Stimulated activated CD4-positive, alpha-beta T cell treated with anti-CD3 and anti-CD28 coated beads, TNF-alpha, amount 100 ng/mL, for 48 hours (primary cell): ENCODE measurements around the gene VAPA.

Experiments used
- DNase-seq, 3 donors: peaks; one replicate each; pipeline ENCODE4 v3.0.0-alpha.2; 2020; ENCODE audit warnings: low read depth in 3 of 3

Gene VAPA

DNA sequence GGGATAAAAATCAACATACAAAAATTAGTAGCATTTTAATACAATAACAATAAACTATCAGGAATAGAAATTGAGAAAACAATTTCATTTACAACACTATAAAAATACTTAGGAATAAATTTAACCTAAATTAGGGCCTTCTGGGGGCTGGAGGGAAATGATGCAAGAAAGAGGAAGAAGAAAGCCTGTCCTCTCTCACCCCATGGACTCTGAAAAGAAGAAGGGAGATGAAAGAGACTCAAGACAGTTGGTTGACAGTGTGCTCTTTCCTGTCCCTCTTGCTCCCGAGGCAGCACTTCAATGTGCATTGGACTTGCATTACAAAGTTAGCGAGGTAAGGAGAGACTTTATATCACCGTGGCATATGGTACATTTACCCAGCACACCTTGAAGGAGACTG lies 88.5 kb downstream of the VAPA start:
- DNase-seq = no peak

GRCh38 chr18:10003281-10003680 lies 89.5 kb downstream of the VAPA start:
- no peak for DNase-seq

DNA sequence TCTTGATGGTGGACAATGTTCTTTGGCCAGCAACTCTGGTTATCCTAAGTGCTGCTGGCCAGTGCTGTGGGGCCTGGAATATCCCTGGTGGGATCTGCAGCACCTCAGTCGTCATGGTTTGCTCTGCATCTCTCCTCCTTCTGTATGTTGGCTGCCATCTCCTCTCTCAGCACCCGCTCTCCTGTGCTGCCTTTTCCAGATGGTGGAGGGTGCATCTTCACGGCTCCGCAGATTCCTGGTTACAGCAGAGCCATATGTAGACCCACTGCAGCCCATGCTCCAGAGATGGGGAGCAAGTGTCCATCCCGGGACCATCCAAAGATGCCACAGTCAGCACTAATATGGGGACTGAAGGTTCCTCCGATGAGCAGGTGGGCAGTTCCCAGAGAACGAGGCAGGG lies 90.0 kb downstream of the VAPA start:
- no peak for DNase-seq

- no peak for DNase-seq
These were observed 92.6 kb downstream of the VAPA start for GRCh38 chr18:10006311-10006893.

GRCh38 chr18:10008006-10008647 lies 94.3 kb downstream of the VAPA start:
- DNase-seq = no peak
